B cell (primary cell): ENCODE measurements around the gene SAMD3.

Experiments used
- CTCF ChIP-seq: fragments of 200-600 bp; IDR thresholded peaks from one replicate; pipeline ENCODE4 v1.8.0; 2022; ENCODE audit warnings: antibody characterized with exemption, mild to moderate bottlenecking
- EZH2 ChIP-seq: IDR thresholded peaks from 2 replicates; pipeline ENCODE4 v1.6.1; 2012; ENCODE audit warnings: borderline replicate concordance, low read depth, mild to moderate bottlenecking, moderate library complexity, low read length; ENCODE audit not compliant: insufficient read depth, poor library complexity, severe bottlenecking

GRCh38 chr6:130099119-130099518, 123.6 kb downstream of the SAMD3 start:
- no peak for TF ChIP-seq CTCF
- no peak for TF ChIP-seq EZH2
